HG03378 (cell line): ENCODE results near the gene KBTBD12.

Source experiments
- ATAC-seq: cut with Tn5 transposase; IDR thresholded peaks from one replicate; pipeline ENCODE4 v1.9.1; 2021; ENCODE audit warnings: mild to moderate bottlenecking, moderate library complexity; ENCODE audit not compliant: unreplicated experiment

KBTBD12 gene

GRCh38 chr3:128009952-128010846, 95.2 kb downstream of the KBTBD12 start:
- no peak for ATAC-seq

- ATAC-seq = no peak
Measured at GRCh38 chr3:128011140-128011539, 96.1 kb downstream of the KBTBD12 start.

GRCh38 chr3:128012050-128012449, 97.0 kb downstream of the KBTBD12 start:
- ATAC-seq = no peak

- ATAC-seq = no peak
Measured at GRCh38 chr3:128014548-128014947, 99.5 kb downstream of the KBTBD12 start.

- ATAC-seq = no peak
Measured at GRCh38 chr3:128016502-128016901, 101.5 kb downstream of the KBTBD12 start.

GRCh38 chr3:128021768-128022372, 106.8 kb downstream of the KBTBD12 start:
- ATAC-seq = no peak

- ATAC-seq = no peak
Measured at GRCh38 chr3:128033102-128033501, 118.1 kb downstream of the KBTBD12 start.

- no peak for ATAC-seq
Measured at GRCh38 chr3:128036119-128036518, 121.1 kb downstream of the KBTBD12 start.
